Mononuclear cell (primary cell): ENCODE measurements around the gene ZNF678. TPM values are rescaled to one million over a fixed set of nuclear protein-coding genes. Genes with fewer than 3 reads are reported as not detected.
"Not testable (repeated sequence)": the region's sequence is repeated elsewhere in the genome, so short reads cannot be mapped to it uniquely, and the experiment has no call there.

Source experiments
- H3K27me3 ChIP-seq: 2 replicates; pipeline ENCODE4 v1.6.0; 2011; ENCODE audit warnings: low read length, control low read depth; ENCODE audit not compliant: insufficient read depth
- H3K4me1 ChIP-seq: 2 replicates; pipeline ENCODE4 v1.5.1; 2011; ENCODE audit warnings: mild to moderate bottlenecking, low read length, control low read depth; ENCODE audit not compliant: insufficient read depth
- H3K4me3 ChIP-seq: 2 replicates; pipeline ENCODE4 v1.5.1; 2011; ENCODE audit warnings: mild to moderate bottlenecking, low read length, moderate library complexity
- H3K9me3 ChIP-seq: 2 replicates; pipeline ENCODE4 v1.5.1; 2011; ENCODE audit warnings: low read depth, mild to moderate bottlenecking, control low read depth, low read length
- total RNA-seq: library from RNA; depleted of rRNA; stranded (reverse); fragments of >200 nt; gene quantifications from one replicate; pipeline ENCODE4 v1.2.3, GENCODE V29; 2012

ZNF678 gene
- total RNA-seq, 1 donor, result 6.1 TPM

GRCh38 chr1:227562037-227562436, 1.3 kb upstream of the ZNF678 start:
- Histone ChIP-seq H3K4me1 (peaks cover 26% of the 10 kb centered on the region), H3K27me3 (peaks cover 41% of the 10 kb centered on the region), H3K9me3 (no peaks in the 10 kb centered on the region), H3K4me3 (no peak overlapping the region)

DNA sequence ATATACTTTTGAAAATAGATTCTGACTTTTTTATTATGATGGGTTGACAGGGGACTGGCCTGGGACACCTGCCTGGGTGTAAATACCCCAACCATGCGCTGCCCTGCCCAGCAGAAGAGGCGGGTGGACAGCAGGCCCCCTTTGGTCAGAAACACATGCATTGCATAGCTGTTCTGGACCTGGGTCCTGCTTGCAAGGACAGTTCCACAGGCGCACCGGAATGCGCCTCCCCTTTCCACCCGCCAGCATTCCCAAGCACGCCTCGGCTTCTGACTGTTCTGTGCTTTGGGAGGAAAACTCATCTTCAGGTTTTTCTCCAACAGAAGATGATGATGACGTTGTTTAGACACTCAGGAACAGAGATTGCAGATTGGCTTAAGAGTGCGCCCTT, 428 bp upstream of the ZNF678 start:
- Histone ChIP-seq H3K4me1 (peaks cover 26% of the 10 kb centered on the region), H3K4me3 (no peak overlapping the region), H3K9me3 (no peaks in the 10 kb centered on the region), H3K27me3 (peaks cover 38% of the 10 kb centered on the region)

DNA sequence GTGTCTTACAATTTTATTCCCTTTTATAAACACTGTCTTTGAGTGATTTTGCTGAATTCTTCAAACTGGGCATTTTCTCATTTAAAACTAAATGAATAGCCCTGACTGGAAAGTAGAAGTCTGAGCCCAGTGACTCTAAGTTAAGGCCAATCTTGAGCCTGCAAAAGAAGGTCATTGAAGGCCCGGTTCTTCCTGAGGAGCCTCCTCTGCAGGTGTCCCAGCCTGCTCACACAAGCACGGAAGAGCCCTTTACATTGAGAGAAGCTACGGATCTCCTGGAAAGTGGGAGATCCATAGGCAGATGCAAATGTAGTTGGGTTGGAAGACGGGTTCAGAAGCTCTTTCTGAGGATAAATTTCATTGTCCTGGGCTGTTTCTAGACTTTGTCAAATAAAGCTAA, 3.9 kb downstream of the ZNF678 start:
- H3K9me3 ChIP-seq, result peaks cover 6% of the 10 kb centered on the region
- no peaks in the 10 kb centered on the region for H3K27me3 ChIP-seq
- H3K4me1 ChIP-seq, result peaks cover 13% of the 10 kb centered on the region
- no peak overlapping the region for H3K4me3 ChIP-seq

DNA sequence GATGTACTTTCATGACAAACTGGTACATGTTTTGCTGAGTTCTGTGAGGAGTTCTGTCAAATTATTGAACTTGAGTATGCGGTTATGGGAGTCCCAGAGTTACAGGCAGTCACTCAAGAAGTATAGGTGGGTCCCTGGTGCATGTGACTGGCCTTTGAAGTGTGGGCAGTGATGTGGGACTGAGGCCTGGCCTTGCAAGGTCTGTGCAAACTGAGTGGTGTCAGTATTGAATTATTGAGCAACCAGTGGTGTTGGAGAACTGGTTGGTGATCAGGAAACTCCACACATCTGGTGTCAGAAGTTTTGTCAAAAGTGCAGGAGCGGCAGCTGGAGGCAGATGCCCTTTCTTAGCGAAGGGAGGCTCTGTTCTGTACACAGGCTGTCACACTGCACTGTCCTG, 5.2 kb downstream of the ZNF678 start:
- no peaks in the 10 kb centered on the region for H3K27me3 ChIP-seq
- H3K4me3 ChIP-seq, result no peak overlapping the region
- peaks cover 12% of the 10 kb centered on the region for H3K4me1 ChIP-seq
- H3K9me3 ChIP-seq, result peaks cover 6% of the 10 kb centered on the region

DNA sequence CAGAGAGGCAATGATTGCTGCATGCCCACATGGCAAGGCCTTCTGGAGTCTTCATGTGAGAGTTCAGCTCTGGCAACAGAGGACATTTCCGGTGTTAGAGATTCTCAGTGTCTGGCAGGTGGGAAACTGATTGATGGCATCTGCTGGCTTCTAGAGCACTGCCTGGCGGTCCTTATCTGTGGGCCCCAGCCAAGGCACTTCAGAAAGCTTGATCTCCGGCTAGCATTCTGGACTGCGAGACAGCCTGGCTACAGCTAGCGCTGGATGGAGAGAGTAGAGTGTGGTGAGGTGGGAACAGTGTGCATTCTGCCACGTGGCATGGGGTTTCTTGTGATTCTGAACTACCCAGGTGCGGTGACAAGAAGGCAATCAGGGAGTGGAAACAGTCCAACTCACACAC, 9.4 kb downstream of the ZNF678 start:
- Histone ChIP-seq H3K4me1 (no peaks in the 10 kb centered on the region), H3K27me3 (no peaks in the 10 kb centered on the region), H3K9me3 (peaks cover 40% of the 10 kb centered on the region), H3K4me3 (no peak overlapping the region)

- Histone ChIP-seq H3K4me3 (no peak overlapping the region), H3K9me3 (peaks cover 49% of the 10 kb centered on the region), H3K4me1 (no peaks in the 10 kb centered on the region), H3K27me3 (no peaks in the 10 kb centered on the region)
Observed at GRCh38 chr1:227574926-227575325, 11.6 kb downstream of the ZNF678 start.

DNA sequence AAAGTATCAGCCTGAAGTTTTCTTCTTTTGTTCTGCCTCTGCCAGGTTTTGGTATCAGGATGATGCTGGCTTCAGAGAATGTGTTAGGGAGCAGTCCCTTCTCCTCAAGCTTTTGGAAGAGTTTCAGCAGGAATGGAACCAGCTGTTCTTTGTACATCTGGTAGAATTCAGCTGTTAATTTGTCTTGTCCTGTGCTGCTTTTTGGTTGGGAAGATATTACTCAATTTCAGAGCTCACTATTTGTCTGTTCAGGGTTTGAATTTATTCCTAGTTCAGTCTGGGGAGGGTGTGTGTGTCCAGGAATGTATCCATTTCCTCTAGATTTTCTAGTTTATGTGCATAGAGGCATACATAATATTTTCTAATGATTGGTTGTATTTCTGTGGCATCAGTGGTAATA, 12.8 kb downstream of the ZNF678 start:
- H3K27me3 ChIP-seq, result no peaks in the 10 kb centered on the region
- H3K4me3 ChIP-seq, result no peak overlapping the region
- no peaks in the 10 kb centered on the region for H3K4me1 ChIP-seq
- H3K9me3 ChIP-seq, result peaks cover 44% of the 10 kb centered on the region

- Histone ChIP-seq H3K4me1 (no peaks in the 10 kb centered on the region), H3K4me3 (no peak overlapping the region), H3K27me3 (no peaks in the 10 kb centered on the region), H3K9me3 (peaks cover 44% of the 10 kb centered on the region)
Observed at GRCh38 chr1:227577500-227577899, 14.1 kb downstream of the ZNF678 start.

- H3K4me1 ChIP-seq, result no peaks in the 10 kb centered on the region
- H3K4me3 ChIP-seq, result no peak overlapping the region
- peaks cover 21% of the 10 kb centered on the region for H3K9me3 ChIP-seq
- no peaks in the 10 kb centered on the region for H3K27me3 ChIP-seq
Observed at GRCh38 chr1:227583354-227583753, 20.0 kb downstream of the ZNF678 start.

GRCh38 chr1:227586733-227587132, 23.4 kb downstream of the ZNF678 start:
- Histone ChIP-seq H3K4me3 (no peak overlapping the region), H3K9me3 (peaks cover 18% of the 10 kb centered on the region), H3K4me1 (no peaks in the 10 kb centered on the region), H3K27me3 (no peaks in the 10 kb centered on the region)

GRCh38 chr1:227587968-227588367, 24.6 kb downstream of the ZNF678 start:
- H3K4me1 ChIP-seq, result no peaks in the 10 kb centered on the region
- peaks cover 18% of the 10 kb centered on the region for H3K9me3 ChIP-seq
- no peaks in the 10 kb centered on the region for H3K27me3 ChIP-seq
- no peak overlapping the region for H3K4me3 ChIP-seq

DNA sequence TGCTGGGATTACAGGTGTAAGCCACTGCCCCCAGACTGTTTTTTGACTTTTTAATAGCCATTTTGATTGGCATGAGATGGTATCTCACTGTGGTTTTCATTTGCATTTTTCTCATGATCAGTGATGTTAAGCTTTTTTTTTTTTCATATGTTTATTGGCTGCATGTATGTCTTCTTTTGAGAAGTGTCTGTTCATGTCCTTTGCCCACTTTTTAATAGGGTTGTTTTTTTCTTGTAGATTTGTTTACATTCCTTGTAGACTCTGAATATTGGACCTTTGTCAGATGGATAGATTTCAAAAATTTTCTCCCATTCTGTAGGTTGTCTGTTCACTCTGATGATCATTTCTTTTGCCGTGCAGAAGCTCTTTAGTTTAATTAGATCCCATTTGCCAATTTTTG, 25.4 kb downstream of the ZNF678 start:
- H3K27me3 ChIP-seq, H3K4me3 ChIP-seq, H3K4me1 ChIP-seq: not testable (repeated sequence)
- H3K9me3 ChIP-seq, result peaks cover 18% of the 10 kb centered on the region

- H3K4me1 ChIP-seq, H3K4me3 ChIP-seq, H3K27me3 ChIP-seq: not testable (repeated sequence)
- peaks cover 18% of the 10 kb centered on the region for H3K9me3 ChIP-seq
Observed at GRCh38 chr1:227589777-227590176, 26.4 kb downstream of the ZNF678 start.

DNA sequence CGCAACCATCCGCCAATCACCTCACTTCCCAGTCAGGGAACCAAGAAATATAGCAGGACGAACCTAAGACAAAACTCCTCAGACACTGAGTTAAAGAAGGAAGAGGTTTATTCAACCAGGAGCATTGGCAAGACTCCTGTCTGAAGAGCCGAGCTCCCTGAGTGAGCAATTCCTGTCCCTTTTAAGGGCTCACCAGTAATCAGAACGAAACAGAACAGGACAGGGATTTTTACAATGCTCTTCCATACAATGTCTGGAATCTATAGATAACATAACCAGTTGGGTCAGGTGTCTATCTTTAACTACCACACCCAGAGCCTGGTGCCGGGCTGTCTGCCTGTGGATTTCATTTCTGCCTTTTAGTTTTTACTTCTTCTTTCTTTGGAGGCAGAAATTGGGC, 32.9 kb downstream of the ZNF678 start:
- H3K27me3 ChIP-seq, H3K4me3 ChIP-seq, H3K4me1 ChIP-seq: not testable (repeated sequence)
- H3K9me3 ChIP-seq, result peaks cover 22% of the 10 kb centered on the region

GRCh38 chr1:227603327-227603726, 40.0 kb downstream of the ZNF678 start:
- no peaks in the 10 kb centered on the region for H3K4me1 ChIP-seq
- no peaks in the 10 kb centered on the region for H3K27me3 ChIP-seq
- peaks cover 27% of the 10 kb centered on the region for H3K9me3 ChIP-seq
- H3K4me3 ChIP-seq, result no peak overlapping the region

DNA sequence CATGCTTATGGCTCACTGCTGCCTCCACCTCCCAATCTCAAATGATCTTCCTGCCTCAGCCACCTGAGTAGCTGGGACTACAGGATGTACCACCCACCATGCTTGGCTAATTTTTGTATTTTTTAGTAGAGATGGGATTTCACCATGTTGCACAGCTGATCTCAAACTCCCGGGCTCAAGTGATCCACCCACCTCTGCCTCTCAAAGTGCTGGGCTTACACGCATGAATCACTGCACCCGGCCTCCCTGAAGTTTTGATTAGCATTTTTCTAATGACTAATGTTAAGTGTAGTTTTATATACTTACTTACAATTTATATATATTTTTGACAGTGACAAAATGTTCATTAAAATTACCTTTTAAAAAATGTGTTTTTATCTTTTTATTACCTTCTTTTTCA, 41.1 kb downstream of the ZNF678 start:
- no peaks in the 10 kb centered on the region for H3K4me1 ChIP-seq
- no peaks in the 10 kb centered on the region for H3K27me3 ChIP-seq
- no peak overlapping the region for H3K4me3 ChIP-seq
- peaks cover 36% of the 10 kb centered on the region for H3K9me3 ChIP-seq

GRCh38 chr1:227606271-227606670, 42.9 kb downstream of the ZNF678 start:
- not testable (repeated sequence) for H3K4me1 ChIP-seq, H3K4me3 ChIP-seq, H3K27me3 ChIP-seq
- peaks cover 34% of the 10 kb centered on the region for H3K9me3 ChIP-seq
